Esophagus squamous epithelium (tissue), 5 donors: ENCODE data around the gene NDUFA11. TPM values are rescaled to one million over a fixed set of nuclear protein-coding genes. Genes with fewer than 3 reads are reported as not detected.

ENCODE experiments used
- DNase-seq: peaks from one replicate; lab custom pipeline; 2025; lab: John Stamatoyannopoulos, UW
- H3K27ac ChIP-seq, 4 donors: fragments of 200-600 bp; sonication (generic); one replicate each; pipeline ENCODE4 v1.5.1; 2016 to 2019; ENCODE audit warnings: mild to moderate bottlenecking in 1 of 4
- H3K27me3 ChIP-seq, 4 donors: fragments of 200-600 bp; sonication (generic); 1 replicate in 3 of 4; 2 replicates in 1 of 4; pipeline versions ENCODE4 v1.5.1 to v1.6.0; 2017 to 2021; ENCODE audit warnings: antibody characterized with exemption in 1 of 4
- H3K36me3 ChIP-seq, 3 donors: fragments of 200-600 bp; sonication (generic); one replicate each; pipeline ENCODE4 v1.5.1; 2016 to 2019
- H3K4me1 ChIP-seq, 3 donors: fragments of 200-600 bp; sonication (generic); one replicate each; pipeline ENCODE4 v1.5.1; 2017 to 2019
- H3K4me3 ChIP-seq, 4 donors: fragments of 200-600 bp; sonication (generic); 1 replicate in 3 of 4; 2 replicates in 1 of 4; pipeline ENCODE4 v1.5.1; 2016 to 2019; ENCODE audit warnings: mild to moderate bottlenecking in 2 of 4, moderate library complexity in 1 of 4
- H3K9me3 ChIP-seq, 3 donors: fragments of 200-600 bp; sonication (generic); one replicate each; pipeline ENCODE4 v1.5.1; 2016 to 2019
- CTCF ChIP-seq, 6 experiments: fragments of 450-650 bp in 4 of 6; fragments of 200-600 bp in 2 of 6; sonication (generic) in 2 of 6; IDR thresholded peaks; one replicate each; pipeline ENCODE4 v1.5.1; 2016 to 2019; ENCODE audit warnings: antibody characterized with exemption in 6 of 6, mild to moderate bottlenecking in 4 of 6, moderate library complexity in 4 of 6
- POLR2A ChIP-seq, 4 donors: fragments of 450-650 bp; IDR thresholded peaks; one replicate each; pipeline ENCODE4 v1.6.1; 2017; ENCODE audit warnings: antibody characterized with exemption in 4 of 4, mild to moderate bottlenecking in 4 of 4, moderate library complexity in 3 of 4
- WGBS, 2 donors: methylation state at CpG; one replicate each; pipeline ENCODE4 v1.1.5; 2018; 5-methylcytosine and 5-hydroxymethylcytosine counted together
- intact Hi-C: fragments of 100-400 bp; cut with DNase I; formaldehyde crosslinking; loops from one replicate; pipeline ENCODE4 v1.15.0; 2022
- total RNA-seq, 4 donors: library from RNA; depleted of rRNA; stranded (reverse); fragments of >200 nt; gene quantifications; one replicate each; pipeline ENCODE4 v1.1.0, GENCODE V29; 2016
- donor health status: DM: yes; HTN: yes; CAD: no.

The NDUFA11 gene
- total RNA-seq = 100 to 1,000 TPM; 204 to 277 (median 234) TPM

GRCh38 chr19:5903624-5904351, at the start of gene NDUFA11:
TSS of gene NDUFA11 (minus strand) at chr19:5903790. CDS start at chr19:5903708, 82 bp downstream.
- H3K27me3 ChIP-seq = no peaks in the 10 kb centered on the region
- peaks cover 0 to 30% (median 0%) of the 10 kb centered on the region in 3 donors for H3K36me3 ChIP-seq
- WGBS, 2 donors = 0% methylated on average over 9 to 39 of the region's 57 CpGs
- TF ChIP-seq CTCF (IDR thresholded peaks at IDR 0.05) (peak in 3 of 6 experiments; percentile 3 to 39 (median 10)), POLR2A (IDR thresholded peaks at IDR 0.05) (peak in 3 of 4 donors; percentile 39 to 78 (median 49))
- intact Hi-C loops = no loop called here
- peak within 1 kb of the TSS; percentile 94 to 97 (median 96) for H3K27ac ChIP-seq
- H3K9me3 ChIP-seq = no peaks in the 10 kb centered on the region
- peak; percentile 100 for DNase-seq
- peaks cover 12 to 73% (median 24%) of the 10 kb centered on the region in 3 donors for H3K4me1 ChIP-seq
- H3K4me3 ChIP-seq = peak within 1 kb of the TSS; percentile 79 to 100 (median 90)

- TF ChIP-seq CTCF (IDR thresholded peaks at IDR 0.05) (no peak), POLR2A (IDR thresholded peaks at IDR 0.05) (no peak)
Measured at GRCh38 chr19:5953030-5953589, 49.5 kb upstream of the NDUFA11 start.

GRCh38 chr19:5952193-5953029, 48.8 kb upstream of the NDUFA11 start:
- H3K27ac ChIP-seq = peak overlapping the region in 3 of 4 donors; percentile 21 to 65 (median 51)
- no peak for TF ChIP-seq CTCF (IDR thresholded peaks at IDR 0.05)
- TF ChIP-seq POLR2A (IDR thresholded peaks at IDR 0.05) = no peak
- peaks cover 0 to 30% (median 0%) of the 10 kb centered on the region in 3 donors for H3K36me3 ChIP-seq
- no peak overlapping the region for H3K4me3 ChIP-seq
- H3K4me1 ChIP-seq = peaks cover 58 to 93% (median 72%) of the 10 kb centered on the region in 3 donors
- H3K9me3 ChIP-seq = no peaks in the 10 kb centered on the region
- DNase-seq = no peak
- intact Hi-C loops = no loop called here
- WGBS, 2 donors = 69 to 89% methylated on average over 14 to 16 of the region's 18 CpGs
- H3K27me3 ChIP-seq = no peaks in the 10 kb centered on the region

More at GRCh38 chr19:5953030-5953589, 49.5 kb upstream of the NDUFA11 start:
- H3K9me3 ChIP-seq = no peaks in the 10 kb centered on the region
- H3K4me3 ChIP-seq = no peak overlapping the region
- peaks cover 51 to 90% (median 68%) of the 10 kb centered on the region in 3 donors for H3K4me1 ChIP-seq
- intact Hi-C loops = no loop called here
- no peak for DNase-seq
- peak overlapping the region in 3 of 4 donors; percentile 51 to 75 (median 65) for H3K27ac ChIP-seq
- no peaks in the 10 kb centered on the region for H3K27me3 ChIP-seq
- 56 to 59% methylated on average over 5 of the region's 5 CpGs for WGBS, 2 donors
- H3K36me3 ChIP-seq = peaks cover 0 to 30% (median under 1%) of the 10 kb centered on the region in 3 donors

- Histone ChIP-seq H3K4me3 (peak overlapping the region in 1 of 4 donors; percentile 4), H3K4me1 (peaks cover 59 to 100% (median 79%) of the 10 kb centered on the region in 3 donors), H3K27me3 (no peaks in the 10 kb centered on the region), H3K36me3 (peaks cover 0 to 34% (median 0%) of the 10 kb centered on the region in 3 donors), H3K27ac (peak overlapping the region in 3 of 4 donors; percentile 7 to 42 (median 14)), H3K9me3 (no peaks in the 10 kb centered on the region)
- intact Hi-C loops = no loop called here
- DNase-seq = no peak
- whole genome bisulfite sequencing, 2 donors = 54 to 67% methylated on average over 9 to 14 of the region's 19 CpGs
- TF ChIP-seq CTCF (IDR thresholded peaks at IDR 0.05) (no peak), POLR2A (IDR thresholded peaks at IDR 0.05) (no peak)
Measured at GRCh38 chr19:5951338-5951861, 47.8 kb upstream of the NDUFA11 start.
